Body of pancreas (tissue), 4 donors: ENCODE measurements around the gene INPP5K.

ENCODE experiments used
- POLR2A ChIP-seq, 3 donors: fragments of 450-650 bp; IDR thresholded peaks; one replicate each; pipeline ENCODE4 v1.6.1; 2016; ENCODE audit warnings: antibody characterized with exemption in 3 of 3, mild to moderate bottlenecking in 2 of 3
- TF ChIP-seq, protein P1 (sequence below), 7 experiments: fragments of 450-650 bp in 4 of 7; fragments of 200-600 bp in 3 of 7; sonication (generic) in 3 of 7; IDR thresholded peaks; one replicate each; pipeline ENCODE4 v1.5.1; 2016 to 2019; ENCODE audit warnings: antibody characterized with exemption in 7 of 7

DNA sequence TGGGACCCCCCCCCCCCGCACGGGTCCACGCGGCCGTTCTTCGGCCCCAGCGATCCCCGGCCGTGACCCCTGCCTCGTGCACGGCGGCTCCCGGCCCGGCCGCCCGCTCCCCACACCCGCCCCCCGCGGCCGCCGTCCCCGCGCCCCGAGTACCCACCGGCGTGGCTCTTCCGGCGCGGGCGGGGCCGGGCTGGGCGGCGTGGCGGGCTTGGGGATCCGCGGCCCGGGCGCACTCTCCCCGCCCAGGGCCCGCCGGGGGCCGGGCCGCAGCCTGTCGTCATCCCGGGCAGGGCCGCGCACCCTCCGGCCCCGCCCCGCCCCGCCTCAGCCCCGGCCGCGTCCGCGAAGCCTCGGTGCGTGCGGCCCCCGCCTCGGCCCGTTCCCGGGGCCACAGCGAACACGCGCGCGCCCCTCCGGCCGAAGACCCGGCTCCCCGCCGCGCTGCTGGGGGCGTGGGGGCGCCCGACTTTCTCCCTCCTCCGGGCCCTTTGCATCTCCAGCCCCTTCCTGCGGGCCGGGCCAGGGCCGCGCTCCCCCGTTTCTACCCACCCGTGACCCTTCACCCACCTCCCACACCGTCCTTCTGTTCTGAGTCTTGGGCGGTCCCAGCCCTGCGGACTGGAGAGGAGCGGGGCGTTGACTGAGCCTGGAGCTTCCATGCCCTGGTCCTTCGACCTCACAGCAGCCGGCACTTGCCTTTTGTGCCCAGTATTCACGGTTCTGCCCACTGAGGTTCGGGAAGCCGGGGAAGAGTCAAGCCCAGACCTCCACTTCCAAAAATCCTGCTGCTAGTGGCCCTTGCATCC lies 24.8 kb downstream of the INPP5K start:
- TF ChIP-seq, protein P1, sequence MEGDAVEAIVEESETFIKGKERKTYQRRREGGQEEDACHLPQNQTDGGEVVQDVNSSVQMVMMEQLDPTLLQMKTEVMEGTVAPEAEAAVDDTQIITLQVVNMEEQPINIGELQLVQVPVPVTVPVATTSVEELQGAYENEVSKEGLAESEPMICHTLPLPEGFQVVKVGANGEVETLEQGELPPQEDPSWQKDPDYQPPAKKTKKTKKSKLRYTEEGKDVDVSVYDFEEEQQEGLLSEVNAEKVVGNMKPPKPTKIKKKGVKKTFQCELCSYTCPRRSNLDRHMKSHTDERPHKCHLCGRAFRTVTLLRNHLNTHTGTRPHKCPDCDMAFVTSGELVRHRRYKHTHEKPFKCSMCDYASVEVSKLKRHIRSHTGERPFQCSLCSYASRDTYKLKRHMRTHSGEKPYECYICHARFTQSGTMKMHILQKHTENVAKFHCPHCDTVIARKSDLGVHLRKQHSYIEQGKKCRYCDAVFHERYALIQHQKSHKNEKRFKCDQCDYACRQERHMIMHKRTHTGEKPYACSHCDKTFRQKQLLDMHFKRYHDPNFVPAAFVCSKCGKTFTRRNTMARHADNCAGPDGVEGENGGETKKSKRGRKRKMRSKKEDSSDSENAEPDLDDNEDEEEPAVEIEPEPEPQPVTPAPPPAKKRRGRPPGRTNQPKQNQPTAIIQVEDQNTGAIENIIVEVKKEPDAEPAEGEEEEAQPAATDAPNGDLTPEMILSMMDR (IDR thresholded peaks at IDR 0.05): no peak
- no peak for TF ChIP-seq POLR2A (IDR thresholded peaks at IDR 0.05)
